ENCODE measurements around the gene KDM5A. TPM values are rescaled to one million over a fixed set of nuclear protein-coding genes. Genes with fewer than 3 reads are reported as not detected.

KDM5A gene
- total RNA-seq, 2 donors from 2014 or later: 24.4 to 67.6 TPM

- WGBS, 2 donors: 72 to 78% methylated on average over 2 of the region's 2 CpGs
- Histone ChIP-seq H3K4me1 (no peaks in the 10 kb centered on the region), H3K27me3 (no peaks in the 10 kb centered on the region), H3K36me3 (replicated peaks in 1 of 2; ENCODE audit: insufficient read depth in 1 of 2, low read depth in 2 of 2) (peaks cover 0 to 17% of the 10 kb centered on the region in 2 donors), H3K4me3 (no peak overlapping the region), H3K9me3 (no peaks in the 10 kb centered on the region), H3K27ac (no peak overlapping the region)
- ATAC-seq (no peak), DNase-seq (no peak)
- intact Hi-C loops (cut with DNase I): no loop called here
- TF ChIP-seq CTCF (IDR thresholded peaks at IDR 0.05) (no peak), POLR2A (IDR thresholded peaks at IDR 0.05) (no peak)
Measured at GRCh38 chr12:332581-333205, 56.4 kb downstream of the KDM5A start.

GRCh38 chr12:331287-331686 lies 57.8 kb downstream of the KDM5A start:
- H3K27ac ChIP-seq: no peak overlapping the region
- no peak overlapping the region for H3K4me3 ChIP-seq
- no peak for DNase-seq
- intact Hi-C loops (cut with DNase I): no loop called here
- no peak for TF ChIP-seq CTCF (IDR thresholded peaks at IDR 0.05)
- no peak for TF ChIP-seq POLR2A (IDR thresholded peaks at IDR 0.05)
- no peaks in the 10 kb centered on the region for H3K9me3 ChIP-seq
- peaks cover 0 to 17% of the 10 kb centered on the region in 2 donors for H3K36me3 ChIP-seq (replicated peaks in 1 of 2; ENCODE audit: insufficient read depth in 1 of 2, low read depth in 2 of 2)
- H3K27me3 ChIP-seq: no peaks in the 10 kb centered on the region
- no peaks in the 10 kb centered on the region for H3K4me1 ChIP-seq
- 79 to 85% methylated on average over 1 of the region's 1 CpG for WGBS, 2 donors
- no peak for ATAC-seq

GRCh38 chr12:325906-326305 lies 63.2 kb downstream of the KDM5A start:
- H3K9me3 ChIP-seq: no peaks in the 10 kb centered on the region
- intact Hi-C loops (cut with DNase I): no loop called here
- TF ChIP-seq POLR2A (IDR thresholded peaks at IDR 0.05): no peak
- no peak for TF ChIP-seq CTCF (IDR thresholded peaks at IDR 0.05)
- no peaks in the 10 kb centered on the region for H3K27me3 ChIP-seq
- no peak overlapping the region for H3K27ac ChIP-seq
- peaks cover under 1 to 6% of the 10 kb centered on the region in 2 donors for H3K36me3 ChIP-seq (replicated peaks in 1 of 2; ENCODE audit: insufficient read depth in 1 of 2, low read depth in 2 of 2)
- WGBS, 2 donors: 88 to 90% methylated on average over 6 of the region's 6 CpGs
- peaks cover 15% of the 10 kb centered on the region for H3K4me1 ChIP-seq
- no peak overlapping the region for H3K4me3 ChIP-seq
- DNase-seq (no peak), ATAC-seq (no peak)

- Histone ChIP-seq H3K27ac (no peak overlapping the region), H3K9me3 (no peaks in the 10 kb centered on the region), H3K4me1 (peaks cover 15% of the 10 kb centered on the region), H3K27me3 (no peaks in the 10 kb centered on the region), H3K36me3 (replicated peaks in 1 of 2; ENCODE audit: insufficient read depth in 1 of 2, low read depth in 2 of 2) (peaks cover 10 to 17% of the 10 kb centered on the region in 2 donors), H3K4me3 (no peak overlapping the region)
- TF ChIP-seq POLR2A (IDR thresholded peaks at IDR 0.05) (no peak), CTCF (IDR thresholded peaks at IDR 0.05) (no peak)
- intact Hi-C loops (cut with DNase I): no loop called here
- 95 to 98% methylated on average over 2 of the region's 2 CpGs for WGBS, 2 donors
- ATAC-seq (no peak), DNase-seq (no peak)
Measured at GRCh38 chr12:323507-323906, 65.6 kb downstream of the KDM5A start.
